ENCODE results near the gene HYKK. TPM values are rescaled to one million over a fixed set of nuclear protein-coding genes. Genes with fewer than 3 reads are reported as not detected.
A peak's percentile ranks its signal among the peaks of the same experiment; 100 is the strongest.

Gene HYKK
- total and polyA plus RNA-seq, 2 of the 13 experiments (the other 11 are each of a cell fraction or from before 2014, with no cell fraction given): 3.5 to 5.4 TPM

- no peak for TF ChIP-seq ZNF513 (CRISPR knock-in tag; conservative IDR thresholded peaks at IDR 0.05)
- TF ChIP-seq JDP2 (CRISPR knock-in tag; IDR thresholded peaks at IDR 0.05; ENCODE audit: borderline replicate concordance): no peak
- TF ChIP-seq PHB2 (IDR thresholded peaks at IDR 0.05; ENCODE audit: partially characterized antibody): no peak
- TF ChIP-seq PHF21A (CRISPR knock-in tag; IDR thresholded peaks at IDR 0.05): no peak
- TF ChIP-seq ZNF564 (CRISPR knock-in tag; IDR thresholded peaks at IDR 0.05): no peak
- TF ChIP-seq ELF1 (CRISPR knock-in tag; IDR thresholded peaks at IDR 0.05): peak; percentile 97
- TF ChIP-seq TARDBP (CRISPR knock-in tag; IDR thresholded peaks at IDR 0.05): peak; percentile 75; the same call in 1 of the 2 replicates
- 0 out of 2 replicates have a peak, but pooled peaks have one; percentile 8 for TF ChIP-seq ZNF543 (CRISPR knock-in tag; IDR thresholded peaks at IDR 0.05)
- TF ChIP-seq POLR2G (IDR thresholded peaks at IDR 0.05; ENCODE audit: low read depth, low read length): peak; percentile 96
- TF ChIP-seq NCOA2 (CRISPR knock-in tag; IDR thresholded peaks at IDR 0.05): no peak
- TF ChIP-seq BCL6 (CRISPR knock-in tag; IDR thresholded peaks at IDR 0.05): no peak
- no peak for TF ChIP-seq ZNF569 (CRISPR knock-in tag; IDR thresholded peaks at IDR 0.05; ENCODE audit: borderline replicate concordance)
- TF ChIP-seq CHD2 (IDR thresholded peaks at IDR 0.05; ENCODE audit: low read depth, low read length): peak; percentile 54; the same call in 1 of the 2 replicates
- TF ChIP-seq ZSCAN12 (CRISPR knock-in tag; IDR thresholded peaks at IDR 0.05): no peak
- peak; percentile 67; the same call in 1 of the 2 replicates for TF ChIP-seq ISL2 (CRISPR knock-in tag; IDR thresholded peaks at IDR 0.05)
- no peak for TF ChIP-seq ZNF782 (CRISPR knock-in tag; IDR thresholded peaks at IDR 0.05; ENCODE audit: borderline replicate concordance)
- TF ChIP-seq, protein P1, sequence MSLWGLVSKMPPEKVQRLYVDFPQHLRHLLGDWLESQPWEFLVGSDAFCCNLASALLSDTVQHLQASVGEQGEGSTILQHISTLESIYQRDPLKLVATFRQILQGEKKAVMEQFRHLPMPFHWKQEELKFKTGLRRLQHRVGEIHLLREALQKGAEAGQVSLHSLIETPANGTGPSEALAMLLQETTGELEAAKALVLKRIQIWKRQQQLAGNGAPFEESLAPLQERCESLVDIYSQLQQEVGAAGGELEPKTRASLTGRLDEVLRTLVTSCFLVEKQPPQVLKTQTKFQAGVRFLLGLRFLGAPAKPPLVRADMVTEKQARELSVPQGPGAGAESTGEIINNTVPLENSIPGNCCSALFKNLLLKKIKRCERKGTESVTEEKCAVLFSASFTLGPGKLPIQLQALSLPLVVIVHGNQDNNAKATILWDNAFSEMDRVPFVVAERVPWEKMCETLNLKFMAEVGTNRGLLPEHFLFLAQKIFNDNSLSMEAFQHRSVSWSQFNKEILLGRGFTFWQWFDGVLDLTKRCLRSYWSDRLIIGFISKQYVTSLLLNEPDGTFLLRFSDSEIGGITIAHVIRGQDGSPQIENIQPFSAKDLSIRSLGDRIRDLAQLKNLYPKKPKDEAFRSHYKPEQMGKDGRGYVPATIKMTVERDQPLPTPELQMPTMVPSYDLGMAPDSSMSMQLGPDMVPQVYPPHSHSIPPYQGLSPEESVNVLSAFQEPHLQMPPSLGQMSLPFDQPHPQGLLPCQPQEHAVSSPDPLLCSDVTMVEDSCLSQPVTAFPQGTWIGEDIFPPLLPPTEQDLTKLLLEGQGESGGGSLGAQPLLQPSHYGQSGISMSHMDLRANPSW (CRISPR knock-in tag; IDR thresholded peaks at IDR 0.05; ENCODE audit: borderline replicate concordance): no peak
- no peak for TF ChIP-seq ZNF83 (CRISPR knock-in tag; IDR thresholded peaks at IDR 0.05; ENCODE audit: borderline replicate concordance)
- TF ChIP-seq ZNF496 (CRISPR knock-in tag; IDR thresholded peaks at IDR 0.05; ENCODE audit: insufficient replicate concordance): no peak
- no peak for TF ChIP-seq ZEB1 (IDR thresholded peaks at IDR 0.05; ENCODE audit: insufficient replicate concordance, low read depth)
- TF ChIP-seq ZNF577 (CRISPR knock-in tag; IDR thresholded peaks at IDR 0.05; ENCODE audit: borderline replicate concordance, low read depth): no peak
- TF ChIP-seq, protein P2, sequence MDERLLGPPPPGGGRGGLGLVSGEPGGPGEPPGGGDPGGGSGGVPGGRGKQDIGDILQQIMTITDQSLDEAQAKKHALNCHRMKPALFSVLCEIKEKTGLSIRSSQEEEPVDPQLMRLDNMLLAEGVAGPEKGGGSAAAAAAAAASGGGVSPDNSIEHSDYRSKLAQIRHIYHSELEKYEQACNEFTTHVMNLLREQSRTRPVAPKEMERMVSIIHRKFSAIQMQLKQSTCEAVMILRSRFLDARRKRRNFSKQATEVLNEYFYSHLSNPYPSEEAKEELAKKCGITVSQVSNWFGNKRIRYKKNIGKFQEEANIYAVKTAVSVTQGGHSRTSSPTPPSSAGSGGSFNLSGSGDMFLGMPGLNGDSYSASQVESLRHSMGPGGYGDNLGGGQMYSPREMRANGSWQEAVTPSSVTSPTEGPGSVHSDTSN (CRISPR knock-in tag; IDR thresholded peaks at IDR 0.05): no peak
- TF ChIP-seq, protein P3, sequence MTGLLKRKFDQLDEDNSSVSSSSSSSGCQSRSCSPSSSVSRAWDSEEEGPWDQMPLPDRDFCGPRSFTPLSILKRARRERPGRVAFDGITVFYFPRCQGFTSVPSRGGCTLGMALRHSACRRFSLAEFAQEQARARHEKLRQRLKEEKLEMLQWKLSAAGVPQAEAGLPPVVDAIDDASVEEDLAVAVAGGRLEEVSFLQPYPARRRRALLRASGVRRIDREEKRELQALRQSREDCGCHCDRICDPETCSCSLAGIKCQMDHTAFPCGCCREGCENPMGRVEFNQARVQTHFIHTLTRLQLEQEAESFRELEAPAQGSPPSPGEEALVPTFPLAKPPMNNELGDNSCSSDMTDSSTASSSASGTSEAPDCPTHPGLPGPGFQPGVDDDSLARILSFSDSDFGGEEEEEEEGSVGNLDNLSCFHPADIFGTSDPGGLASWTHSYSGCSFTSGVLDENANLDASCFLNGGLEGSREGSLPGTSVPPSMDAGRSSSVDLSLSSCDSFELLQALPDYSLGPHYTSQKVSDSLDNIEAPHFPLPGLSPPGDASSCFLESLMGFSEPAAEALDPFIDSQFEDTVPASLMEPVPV (CRISPR knock-in tag; IDR thresholded peaks at IDR 0.05): peak; percentile 35; the same call in 1 of the 2 replicates
These were observed 32.9 kb downstream of the HYKK start, which contains the start of gene PSMA4 (continued) for GRCh38 chr15:78540141-78540870.

All from HepG2 (cell line).